ENCODE results near the gene ZNF451. TPM values are rescaled to one million over a fixed set of nuclear protein-coding genes. Genes with fewer than 3 reads are reported as not detected.
"Not testable (repeated sequence)": the region's sequence is repeated elsewhere in the genome, so short reads cannot be mapped to it uniquely, and the experiment has no call there.

ZNF451 gene, protein sequence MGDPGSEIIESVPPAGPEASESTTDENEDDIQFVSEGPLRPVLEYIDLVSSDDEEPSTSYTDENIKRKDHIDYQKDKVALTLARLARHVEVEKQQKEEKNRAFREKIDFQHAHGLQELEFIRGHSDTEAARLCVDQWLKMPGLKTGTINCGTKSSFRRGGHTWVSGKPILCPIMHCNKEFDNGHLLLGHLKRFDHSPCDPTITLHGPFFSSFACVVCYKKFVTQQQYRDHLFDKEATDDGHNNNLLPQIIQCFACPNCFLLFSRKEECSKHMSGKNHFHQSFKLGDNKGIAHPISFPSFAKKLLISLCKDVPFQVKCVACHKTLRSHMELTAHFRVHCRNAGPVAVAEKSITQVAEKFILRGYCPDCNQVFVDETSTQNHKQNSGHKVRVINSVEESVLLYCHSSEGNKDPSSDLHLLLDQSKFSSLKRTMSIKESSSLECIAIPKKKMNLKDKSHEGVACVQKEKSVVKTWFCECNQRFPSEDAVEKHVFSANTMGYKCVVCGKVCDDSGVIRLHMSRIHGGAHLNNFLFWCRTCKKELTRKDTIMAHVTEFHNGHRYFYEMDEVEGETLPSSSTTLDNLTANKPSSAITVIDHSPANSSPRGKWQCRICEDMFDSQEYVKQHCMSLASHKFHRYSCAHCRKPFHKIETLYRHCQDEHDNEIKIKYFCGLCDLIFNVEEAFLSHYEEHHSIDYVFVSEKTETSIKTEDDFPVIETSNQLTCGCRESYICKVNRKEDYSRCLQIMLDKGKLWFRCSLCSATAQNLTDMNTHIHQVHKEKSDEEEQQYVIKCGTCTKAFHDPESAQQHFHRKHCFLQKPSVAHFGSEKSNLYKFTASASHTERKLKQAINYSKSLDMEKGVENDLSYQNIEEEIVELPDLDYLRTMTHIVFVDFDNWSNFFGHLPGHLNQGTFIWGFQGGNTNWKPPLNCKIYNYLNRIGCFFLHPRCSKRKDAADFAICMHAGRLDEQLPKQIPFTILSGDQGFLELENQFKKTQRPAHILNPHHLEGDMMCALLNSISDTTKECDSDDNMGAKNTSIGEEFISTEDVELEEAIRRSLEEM
- polyA plus RNA-seq (2013, experiment 1 of 2; ENCODE audit: insufficient read length): 13.6 TPM
- 18.8 TPM for polyA plus RNA-seq (2013, experiment 2 of 2; ENCODE audit: insufficient read length)

DNA sequence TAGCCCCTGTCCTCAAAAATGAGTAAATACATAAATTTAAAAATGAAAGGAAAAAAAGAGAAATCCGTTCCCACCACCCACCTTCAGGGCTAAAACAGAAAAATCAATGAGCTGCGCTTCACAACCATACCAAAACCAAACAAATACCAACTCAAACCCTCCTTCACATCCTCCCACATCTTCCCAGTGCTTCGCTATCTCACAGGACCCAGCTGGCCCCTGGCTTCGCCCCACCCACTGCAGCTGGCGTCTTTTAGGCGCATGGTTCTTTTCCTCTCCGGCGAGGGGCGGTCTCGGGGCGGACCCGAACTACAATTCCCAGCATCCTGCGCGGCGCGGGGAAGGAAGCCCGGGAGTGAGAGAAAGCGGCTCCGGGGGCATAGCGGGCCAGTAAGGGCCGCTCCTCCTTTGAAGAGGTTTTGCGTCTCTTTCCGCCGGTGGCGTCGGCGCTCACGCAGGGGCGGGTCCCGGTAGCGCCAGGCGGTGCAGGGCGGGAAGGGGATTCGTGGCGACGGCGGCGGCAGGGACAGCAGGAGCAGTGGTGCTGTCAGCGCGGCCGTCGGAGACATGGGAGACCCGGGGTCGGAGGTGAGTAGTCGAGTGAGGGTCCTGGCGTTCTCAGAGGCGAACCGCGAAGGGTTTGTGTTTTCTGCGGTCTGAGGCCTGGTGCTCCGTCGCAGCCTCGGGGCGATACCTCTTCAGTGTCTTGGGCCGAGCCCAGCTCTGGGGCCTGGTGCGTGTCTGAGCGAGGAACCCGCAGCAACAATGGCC, at the start of gene ZNF451:
TSS of gene ZNF451 (plus strand) at position 502 of the 771 bp plus-strand sequence. CDS start at position 568, 66 bp downstream.
- DNase-seq: peak; percentile 98

DNA sequence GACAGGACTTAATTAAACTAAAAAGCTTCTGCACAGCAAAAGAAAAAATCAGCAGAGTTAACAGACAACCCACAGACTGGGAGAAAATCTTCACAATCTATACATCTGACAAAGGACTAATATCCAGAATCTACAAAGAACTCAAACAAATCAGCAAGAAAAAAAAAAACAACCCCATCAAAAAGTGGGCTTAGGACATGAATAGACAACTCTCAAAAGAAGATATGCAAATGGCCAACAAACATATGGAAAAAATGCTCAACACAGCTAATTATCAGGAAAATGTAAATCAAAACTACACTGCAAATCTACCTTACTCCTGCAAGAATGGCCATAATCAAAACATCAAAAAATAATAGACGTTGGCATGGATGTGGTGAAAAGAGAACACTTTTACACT, 45.9 kb upstream of the ZNF451 start:
- DNase-seq: not testable (repeated sequence)

DNA sequence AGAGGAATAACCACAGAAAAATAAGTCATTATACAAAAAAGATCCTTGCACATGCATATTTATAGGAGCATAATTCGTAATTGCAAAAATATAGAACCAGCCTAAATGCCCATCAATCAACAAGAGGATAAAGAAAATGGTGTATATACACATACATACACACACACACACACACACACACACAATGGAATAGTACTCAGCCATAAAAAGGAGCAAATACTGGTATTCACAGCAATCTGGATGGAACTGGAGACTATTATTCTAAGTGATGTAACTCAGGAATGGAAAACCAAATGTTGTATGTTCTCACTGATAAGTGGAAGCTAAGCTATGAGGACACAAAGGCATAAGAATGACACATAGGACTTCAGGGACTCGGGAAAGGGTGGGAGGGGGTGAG, 45.4 kb upstream of the ZNF451 start:
- no peak for DNase-seq

DNA sequence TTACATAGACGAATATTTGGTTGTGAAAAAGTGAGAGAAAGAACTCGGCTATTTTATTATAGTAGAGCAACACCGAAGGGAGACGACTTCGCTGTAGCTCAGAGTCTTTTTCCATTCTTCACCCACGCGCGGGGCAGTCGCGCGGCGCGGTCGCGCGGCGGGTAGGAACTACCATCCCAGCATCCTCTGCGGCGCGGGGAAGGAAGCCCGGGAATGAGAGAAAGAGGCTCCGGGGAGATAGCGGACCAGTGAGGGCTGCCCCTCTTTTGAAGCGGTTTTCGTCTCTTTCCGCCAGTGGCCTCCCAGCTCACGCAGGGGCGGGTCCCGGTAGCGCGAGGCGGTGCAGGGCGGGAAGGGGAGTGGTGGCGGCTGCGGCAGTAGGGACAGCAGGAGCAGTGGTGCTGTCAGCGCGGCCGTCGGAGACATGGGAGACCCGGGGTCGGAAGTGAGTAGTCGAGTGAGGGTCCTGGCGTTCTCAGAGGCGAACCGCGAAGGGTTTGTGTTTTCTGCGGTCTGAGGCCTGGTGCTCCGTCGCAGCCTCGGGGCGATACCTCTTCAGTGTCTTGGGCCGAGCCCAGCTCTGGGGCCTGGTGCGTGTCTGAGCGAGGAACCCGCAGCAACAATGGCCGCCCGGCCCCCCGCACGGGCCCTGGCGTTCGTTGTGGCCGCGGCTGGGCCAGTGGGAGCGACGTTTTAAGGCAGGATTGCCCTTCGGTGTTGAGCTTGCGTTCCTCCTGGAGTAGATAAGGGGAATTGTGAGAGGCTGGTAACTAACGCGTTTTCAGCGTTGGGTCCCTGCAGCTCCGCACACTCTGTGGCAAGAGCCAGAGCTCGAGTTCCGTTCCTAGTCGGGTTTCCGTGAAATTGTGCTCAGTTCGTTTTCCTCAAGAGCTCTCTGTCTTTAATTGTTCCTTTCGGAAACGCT, 43.4 kb upstream of the ZNF451 start, which contains the start of gene KIAA1586:
TSS of gene KIAA1586 (plus strand) at position 362 of the 925 bp plus-strand sequence. CDS start at position 425, 63 bp downstream.
- peak; percentile 93 for DNase-seq

DNA sequence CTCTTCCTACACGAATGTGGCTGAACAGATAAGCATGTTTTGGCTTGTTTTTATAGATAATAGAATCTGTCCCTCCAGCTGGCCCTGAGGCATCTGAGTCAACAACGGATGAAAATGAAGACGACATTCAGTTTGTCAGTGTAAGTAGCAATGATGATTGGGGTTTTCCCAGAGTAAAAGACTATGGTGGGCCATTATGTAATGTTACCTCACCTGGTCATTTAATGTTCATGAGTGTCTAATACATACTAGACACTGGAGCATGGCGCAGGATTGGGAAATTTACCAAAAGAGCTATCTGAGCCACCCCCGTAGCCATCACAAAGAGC, 42.8 kb upstream of the ZNF451 start:
- DNase-seq: not testable (repeated sequence)

DNA sequence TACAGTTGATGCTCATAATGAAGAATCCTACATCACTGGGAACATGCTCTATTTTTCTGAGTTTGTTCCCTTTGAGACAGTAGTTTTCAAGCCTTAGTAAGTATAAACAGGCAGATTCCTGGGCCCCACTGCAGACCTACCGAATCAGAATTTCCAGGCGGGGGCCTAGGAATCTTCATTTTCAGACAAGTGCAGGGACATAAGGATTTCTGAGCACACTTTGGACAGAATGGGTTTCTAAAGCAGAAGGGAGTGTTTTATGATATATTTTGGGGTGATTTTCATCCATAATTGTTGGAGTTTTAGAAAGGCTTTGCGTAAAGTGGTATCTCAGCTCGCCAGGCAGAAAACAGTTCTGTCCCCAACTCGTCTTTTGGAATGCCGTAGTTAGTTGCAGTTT, 42.1 kb upstream of the ZNF451 start:
- DNase-seq: not testable (repeated sequence)

DNA sequence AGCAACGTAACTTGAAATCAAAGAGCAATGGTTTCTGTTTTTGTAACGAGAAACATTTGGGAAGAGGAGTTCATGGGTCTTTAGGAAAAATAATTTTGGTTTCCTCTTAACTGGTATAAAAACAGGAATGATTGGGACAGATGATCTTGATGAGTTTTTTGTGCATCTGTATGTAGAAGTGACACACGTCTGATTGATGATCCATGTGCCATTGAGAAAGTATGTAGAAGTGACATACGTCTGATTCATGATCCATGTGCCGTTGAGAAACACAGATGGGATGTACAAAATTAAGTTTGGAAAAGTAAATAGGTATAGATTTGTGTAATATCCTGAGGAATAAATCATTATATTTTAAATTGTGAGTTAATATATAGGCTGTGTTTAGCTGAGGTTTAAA, 41.4 kb upstream of the ZNF451 start:
- DNase-seq: peak; percentile 7

DNA sequence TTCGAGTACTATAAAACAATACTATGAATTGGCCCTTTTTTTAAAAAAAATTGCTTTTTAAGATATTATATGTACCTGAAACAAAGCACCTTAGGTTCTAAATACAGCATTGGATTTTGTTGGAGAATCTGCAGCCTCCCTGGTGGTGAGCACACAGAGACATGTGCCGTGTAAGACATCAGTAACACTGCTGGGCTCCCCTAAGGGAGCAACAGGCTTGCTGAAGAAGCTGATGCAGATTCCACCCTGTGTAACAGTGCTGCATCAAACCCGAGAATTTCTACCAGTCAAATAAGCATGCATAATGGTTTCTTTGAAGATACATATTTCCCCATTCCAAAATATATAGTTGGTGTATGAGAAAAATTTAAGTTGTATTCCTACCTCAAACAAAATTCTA, 26.1 kb upstream of the ZNF451 start:
- DNase-seq: no peak

DNA sequence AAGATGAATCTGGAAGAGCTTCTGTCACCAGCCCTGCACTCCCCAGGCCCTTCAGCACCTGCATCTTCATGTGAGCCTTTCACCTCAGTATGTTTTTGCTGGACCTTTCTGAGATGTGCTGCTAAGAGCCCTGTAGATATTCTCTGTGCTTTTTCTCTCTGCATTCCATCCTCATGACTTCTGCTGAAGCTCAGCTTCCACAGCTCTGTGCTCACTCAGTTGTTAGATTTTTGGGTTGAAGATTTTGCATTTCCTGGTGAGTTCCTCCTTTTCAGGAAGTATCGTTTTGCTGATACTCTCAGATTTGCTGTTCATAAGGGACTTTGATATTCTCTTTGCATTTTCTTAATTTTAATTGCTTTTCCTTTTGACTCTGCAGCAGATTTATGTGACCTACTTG, 25.2 kb upstream of the ZNF451 start:
- DNase-seq: peak; percentile 44

DNA sequence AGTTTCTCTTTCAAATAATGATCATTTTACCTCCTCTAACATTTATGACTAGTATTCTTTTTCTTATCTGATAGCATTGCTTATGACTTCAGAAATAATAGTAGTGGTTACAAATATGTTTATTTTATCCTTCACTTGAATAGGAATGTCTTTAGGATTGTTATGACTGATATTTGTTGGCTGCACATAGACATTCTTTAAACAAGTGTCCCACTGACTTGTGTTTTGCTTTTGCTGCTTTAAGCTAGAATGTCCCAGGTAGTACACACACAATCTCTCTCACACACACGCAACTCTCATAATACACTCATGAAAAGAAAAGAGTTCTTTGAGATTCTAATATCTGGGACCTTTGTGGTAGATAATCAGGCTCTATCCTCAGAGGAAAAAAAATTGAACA, 21.9 kb upstream of the ZNF451 start:
- peak; percentile 79 for DNase-seq

DNA sequence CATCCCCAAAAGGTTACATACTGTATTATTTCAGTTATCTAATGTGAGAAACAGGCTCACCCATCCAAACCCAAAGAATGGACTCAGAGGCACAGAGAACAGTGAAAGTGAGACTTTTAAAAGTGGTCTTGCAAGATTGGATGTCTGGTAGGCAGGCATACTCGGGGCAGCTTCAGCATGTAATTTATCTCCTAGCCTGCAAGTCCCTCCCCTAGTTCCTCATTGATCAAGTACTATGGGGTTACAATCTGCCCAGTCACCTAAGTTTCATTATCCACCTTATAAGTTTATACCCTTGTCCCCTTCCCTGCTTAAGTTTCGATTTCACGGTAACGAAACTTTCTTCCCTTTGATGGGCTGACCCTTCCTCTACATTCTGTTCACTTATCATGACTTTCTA, 20.8 kb upstream of the ZNF451 start:
- no peak for DNase-seq

DNA sequence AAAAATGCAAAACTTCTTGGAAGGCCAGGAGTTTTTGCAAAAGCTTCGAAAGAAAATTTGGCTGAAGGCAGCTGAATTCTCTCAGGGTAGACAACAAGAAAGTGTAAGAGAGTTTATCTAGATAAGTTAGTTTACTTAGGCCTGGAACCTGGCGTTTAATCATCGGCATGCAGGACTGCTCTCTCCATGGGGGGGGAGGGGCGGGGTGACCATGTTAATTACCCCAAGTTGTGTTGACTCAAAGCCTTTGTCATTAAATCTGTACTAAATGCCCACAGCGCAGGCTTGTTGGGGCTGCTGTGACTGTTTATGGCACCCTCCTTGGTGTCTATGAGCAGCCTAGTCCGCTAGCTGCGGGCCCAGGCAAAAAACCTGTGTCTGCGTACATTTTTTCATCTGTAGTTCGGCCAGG, 20.1 kb upstream of the ZNF451 start:
- no peak for DNase-seq

DNA sequence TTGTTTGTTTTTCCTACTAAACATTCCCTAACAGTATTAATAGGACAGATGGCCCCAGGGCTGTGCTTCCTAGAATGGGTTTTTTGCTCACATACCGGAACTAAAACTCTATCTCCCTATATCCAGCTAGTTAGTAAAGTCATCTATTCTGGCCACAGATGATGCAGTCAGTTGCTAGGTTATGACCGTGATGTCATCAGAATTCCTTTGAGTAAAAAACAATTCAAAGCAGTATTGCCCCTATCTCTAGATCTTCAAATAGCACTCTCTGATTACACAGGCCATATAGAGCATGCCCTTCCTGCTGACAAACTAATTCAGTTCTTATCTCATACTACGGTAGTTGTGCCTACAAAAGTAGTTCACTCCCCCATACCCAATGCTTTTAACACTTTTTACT, 17.9 kb upstream of the ZNF451 start:
- DNase-seq: peak; percentile 11

DNA sequence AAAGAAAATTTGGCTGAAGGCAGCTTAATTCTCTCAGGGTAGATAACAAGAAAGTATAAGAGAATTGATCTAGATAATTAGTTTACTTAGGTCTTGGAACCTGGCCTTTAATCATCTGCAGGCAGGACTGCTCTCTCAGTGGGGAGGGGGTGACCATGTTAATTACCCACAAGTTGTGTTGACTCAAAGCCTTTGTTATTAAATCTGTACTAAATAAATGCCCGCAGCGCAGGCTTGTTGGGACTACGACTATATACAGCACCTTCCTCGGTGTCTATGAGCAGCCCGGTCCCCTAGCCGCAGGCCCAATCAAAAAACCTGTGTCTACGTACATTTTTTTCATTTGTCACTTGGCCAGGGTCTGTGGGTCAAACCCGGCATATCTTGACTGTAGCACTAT, 15.6 kb upstream of the ZNF451 start:
- no peak for DNase-seq

DNA sequence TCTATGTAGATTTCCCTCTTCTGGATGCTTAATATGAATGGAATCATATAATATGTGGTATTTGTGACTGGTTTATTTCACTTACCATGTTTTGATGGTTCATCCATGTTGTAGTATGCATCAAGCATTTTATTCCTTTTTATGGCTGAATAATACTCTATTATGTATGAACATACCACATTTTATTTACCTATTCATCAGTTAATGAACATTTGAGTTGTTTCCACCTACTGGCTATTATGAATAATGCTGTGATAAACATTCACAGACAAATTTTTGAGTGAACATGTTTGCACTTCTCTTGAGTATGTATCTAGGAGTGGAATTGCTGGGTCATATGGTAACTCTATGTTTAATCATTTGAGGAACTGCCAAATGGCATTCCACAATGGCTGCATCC, 14.9 kb upstream of the ZNF451 start:
- DNase-seq: no peak

DNA sequence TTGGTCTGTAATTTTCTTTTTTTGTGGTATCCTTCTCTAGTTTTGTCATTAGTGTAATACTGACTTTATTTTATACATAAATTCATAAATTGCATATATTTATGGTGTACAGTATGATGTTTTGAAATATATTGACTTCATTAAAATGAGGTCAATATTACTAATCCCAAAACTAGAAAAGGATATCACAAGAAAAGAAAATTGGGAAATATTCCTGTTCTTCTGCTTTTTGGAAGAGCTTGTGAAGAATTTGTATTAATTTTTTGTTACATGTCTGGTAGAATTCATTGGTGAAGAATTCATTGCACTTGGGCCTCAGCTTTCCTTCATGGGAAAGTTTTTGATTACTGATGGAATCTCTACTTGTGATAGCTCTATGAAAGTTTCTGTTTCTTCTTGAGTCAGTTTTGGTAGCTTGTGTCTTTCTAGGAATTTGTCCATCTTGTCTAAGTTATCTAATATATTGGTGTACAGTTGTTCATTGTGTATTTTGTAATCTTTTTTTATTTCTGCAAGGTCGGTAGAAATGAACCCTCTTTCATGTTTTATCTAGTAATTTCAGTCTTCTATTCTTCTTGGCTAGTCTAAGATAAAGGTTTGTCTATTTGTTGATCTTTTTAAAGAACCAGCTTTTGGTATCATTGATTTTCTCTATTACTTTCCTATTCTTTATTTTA, 11.3 kb upstream of the ZNF451 start:
- DNase-seq: no peak

DNA sequence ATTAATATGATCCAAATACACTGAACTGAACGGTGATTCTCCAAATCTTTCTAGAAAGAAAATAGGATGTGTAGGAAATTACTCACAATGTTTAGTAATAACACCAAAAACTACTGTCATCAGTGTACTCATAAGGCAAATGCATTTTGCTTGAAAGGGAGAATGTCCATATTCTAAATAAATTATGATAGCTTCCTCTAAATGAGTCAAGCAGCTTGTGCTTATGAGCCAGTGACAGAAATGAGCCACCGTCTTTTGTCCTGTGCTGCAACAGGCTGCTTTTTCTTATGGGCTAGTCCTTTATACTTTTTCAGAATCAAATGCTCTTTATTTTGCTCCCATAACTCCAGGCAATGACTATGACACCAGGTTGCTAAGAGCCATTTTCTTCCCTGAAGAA, 4.5 kb upstream of the ZNF451 start:
- DNase-seq: no peak

DNA sequence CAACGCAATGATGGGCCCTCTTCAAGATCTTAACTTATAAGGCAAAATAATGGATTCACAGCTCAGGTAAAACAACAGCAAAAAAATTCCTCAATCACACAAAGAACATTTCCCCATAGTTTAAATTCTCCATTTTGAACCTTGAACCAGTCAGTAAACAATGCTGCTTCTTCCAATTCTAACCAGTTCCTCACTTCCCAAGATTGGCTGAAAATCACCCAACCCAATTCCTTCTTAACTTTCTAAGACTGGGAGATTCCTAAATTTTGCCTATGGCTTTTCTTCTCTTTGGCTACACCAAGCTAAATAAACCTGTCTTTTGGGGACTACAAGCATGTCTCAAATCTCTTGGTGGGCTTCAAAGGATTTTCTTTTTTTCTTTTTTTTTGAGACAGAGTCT, 3.1 kb upstream of the ZNF451 start:
- no peak for DNase-seq

DNA sequence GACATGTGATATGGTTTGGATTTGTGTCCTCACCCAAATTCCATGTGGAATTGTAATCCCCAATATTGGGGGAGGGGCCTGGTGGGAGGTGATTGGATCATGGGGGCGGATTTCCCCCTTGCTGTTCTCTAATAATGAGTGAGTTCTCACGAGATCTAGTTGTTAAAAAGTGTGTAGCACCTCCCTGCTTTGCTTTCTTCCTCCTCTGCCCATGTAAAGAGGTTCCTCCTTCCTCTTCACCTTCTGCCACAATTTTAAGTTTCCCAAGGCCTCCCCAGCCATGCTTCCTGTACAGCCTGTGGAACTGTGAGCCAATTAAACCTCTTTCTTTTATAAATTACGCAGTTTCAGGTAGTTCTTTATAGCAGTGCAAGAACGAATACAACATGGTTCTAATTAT, 2.1 kb upstream of the ZNF451 start:
- DNase-seq: peak; percentile 22

DNA sequence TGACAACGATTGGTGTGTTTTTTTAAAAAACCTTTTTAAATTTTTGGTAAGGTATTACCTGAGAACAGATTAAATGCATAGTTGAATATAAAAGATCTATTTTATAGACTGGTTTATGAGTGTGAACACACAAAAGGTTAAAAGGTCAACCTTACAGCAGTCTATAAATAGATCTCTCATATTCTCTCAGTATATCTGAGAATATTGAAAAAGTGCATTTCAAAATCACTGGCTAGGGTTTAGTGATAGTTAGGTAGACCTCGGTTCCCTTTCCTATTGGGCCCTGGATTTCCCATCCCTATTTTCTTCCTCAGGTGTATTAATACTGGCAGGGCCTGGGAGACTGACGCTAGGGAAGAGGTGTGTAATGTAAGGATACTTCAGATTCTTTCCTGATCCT, 723 bp upstream of the ZNF451 start:
- no peak for DNase-seq
